ENCODE results near the gene GPX8.

Gene GPX8

GRCh38 chr5:55173687-55174230 lies 13.8 kb downstream of the GPX8 start:
- DNase-seq (ENCODE audit: low read depth) = no peak
- Histone ChIP-seq H3K9me3 (ENCODE audit: control insufficient read depth, low read length) (no peaks in the 10 kb centered on the region), H3K36me3 (ENCODE audit: control insufficient read depth, insufficient read depth, low read length, severe bottlenecking) (no peaks in the 10 kb centered on the region), H3K4me1 (ENCODE audit: control insufficient read depth, insufficient read depth, low read length) (peaks cover 20% of the 10 kb centered on the region), H3K4me3 (ENCODE audit: low read length) (peak overlapping the region; percentile 86), H3K27me3 (replicated peaks; ENCODE audit: control insufficient read depth, insufficient read depth, low read length) (peaks cover 45% of the 10 kb centered on the region), H3K9ac (ENCODE audit: low read length) (peak overlapping the region; percentile 76)

GRCh38 chr5:55175781-55176175 lies 15.8 kb downstream of the GPX8 start:
- H3K4me3 ChIP-seq (ENCODE audit: low read length) = peak overlapping the region; percentile 72
- H3K4me1 ChIP-seq (ENCODE audit: control insufficient read depth, insufficient read depth, low read length) = peaks cover 20% of the 10 kb centered on the region
- H3K9me3 ChIP-seq (ENCODE audit: control insufficient read depth, low read length) = no peaks in the 10 kb centered on the region
- no peak overlapping the region for H3K9ac ChIP-seq (ENCODE audit: low read length)
- H3K27me3 ChIP-seq (replicated peaks; ENCODE audit: control insufficient read depth, insufficient read depth, low read length) = peaks cover 49% of the 10 kb centered on the region
- no peak for DNase-seq (ENCODE audit: low read depth)
- H3K36me3 ChIP-seq (ENCODE audit: control insufficient read depth, insufficient read depth, low read length, severe bottlenecking) = no peaks in the 10 kb centered on the region

GRCh38 chr5:55176176-55176818 lies 16.3 kb downstream of the GPX8 start:
- Histone ChIP-seq H3K36me3 (ENCODE audit: control insufficient read depth, insufficient read depth, low read length, severe bottlenecking) (no peaks in the 10 kb centered on the region), H3K4me1 (ENCODE audit: control insufficient read depth, insufficient read depth, low read length) (peaks cover 20% of the 10 kb centered on the region), H3K27me3 (replicated peaks; ENCODE audit: control insufficient read depth, insufficient read depth, low read length) (peaks cover 53% of the 10 kb centered on the region), H3K4me3 (ENCODE audit: low read length) (peak overlapping the region; percentile 72), H3K9me3 (ENCODE audit: control insufficient read depth, low read length) (no peaks in the 10 kb centered on the region), H3K9ac (ENCODE audit: low read length) (no peak overlapping the region)
- DNase-seq (ENCODE audit: low read depth) = peak; percentile 59

GRCh38 chr5:55177078-55177477 lies 17.1 kb downstream of the GPX8 start:
- no peak for DNase-seq (ENCODE audit: low read depth)
- Histone ChIP-seq H3K9me3 (ENCODE audit: control insufficient read depth, low read length) (no peaks in the 10 kb centered on the region), H3K4me1 (ENCODE audit: control insufficient read depth, insufficient read depth, low read length) (peaks cover 20% of the 10 kb centered on the region), H3K4me3 (ENCODE audit: low read length) (no peak overlapping the region), H3K9ac (ENCODE audit: low read length) (no peak overlapping the region), H3K36me3 (ENCODE audit: control insufficient read depth, insufficient read depth, low read length, severe bottlenecking) (no peaks in the 10 kb centered on the region), H3K27me3 (replicated peaks; ENCODE audit: control insufficient read depth, insufficient read depth, low read length) (peaks cover 60% of the 10 kb centered on the region)

- no peak overlapping the region for H3K4me3 ChIP-seq (ENCODE audit: low read length)
- peaks cover 5% of the 10 kb centered on the region for H3K9me3 ChIP-seq (ENCODE audit: control insufficient read depth, low read length)
- no peak overlapping the region for H3K9ac ChIP-seq (ENCODE audit: low read length)
- H3K36me3 ChIP-seq (ENCODE audit: control insufficient read depth, insufficient read depth, low read length, severe bottlenecking) = no peaks in the 10 kb centered on the region
- H3K27me3 ChIP-seq (replicated peaks; ENCODE audit: control insufficient read depth, insufficient read depth, low read length) = peaks cover 55% of the 10 kb centered on the region
- peaks cover 9% of the 10 kb centered on the region for H3K4me1 ChIP-seq (ENCODE audit: control insufficient read depth, insufficient read depth, low read length)
- no peak for DNase-seq (ENCODE audit: low read depth)
Observed at GRCh38 chr5:55180016-55180415, 20.0 kb downstream of the GPX8 start.

- Histone ChIP-seq H3K9ac (ENCODE audit: low read length) (no peak overlapping the region), H3K4me3 (ENCODE audit: low read length) (no peak overlapping the region), H3K9me3 (ENCODE audit: control insufficient read depth, low read length) (peaks cover 5% of the 10 kb centered on the region), H3K36me3 (ENCODE audit: control insufficient read depth, insufficient read depth, low read length, severe bottlenecking) (no peaks in the 10 kb centered on the region), H3K4me1 (ENCODE audit: control insufficient read depth, insufficient read depth, low read length) (no peaks in the 10 kb centered on the region), H3K27me3 (replicated peaks; ENCODE audit: control insufficient read depth, insufficient read depth, low read length) (peaks cover 39% of the 10 kb centered on the region)
- DNase-seq (ENCODE audit: low read depth) = peak; percentile 13
Observed at GRCh38 chr5:55187370-55187769, 27.4 kb downstream of the GPX8 start.

GRCh38 chr5:55188656-55189540 lies 28.9 kb downstream of the GPX8 start:
- H3K4me1 ChIP-seq (ENCODE audit: control insufficient read depth, insufficient read depth, low read length) = no peaks in the 10 kb centered on the region
- no peaks in the 10 kb centered on the region for H3K36me3 ChIP-seq (ENCODE audit: control insufficient read depth, insufficient read depth, low read length, severe bottlenecking)

GRCh38 chr5:55191165-55191564 lies 31.2 kb downstream of the GPX8 start:
- H3K9ac ChIP-seq (ENCODE audit: low read length) = no peak overlapping the region
- no peak overlapping the region for H3K4me3 ChIP-seq (ENCODE audit: low read length)
- H3K27me3 ChIP-seq (replicated peaks; ENCODE audit: control insufficient read depth, insufficient read depth, low read length) = peaks cover 36% of the 10 kb centered on the region
- H3K9me3 ChIP-seq (ENCODE audit: control insufficient read depth, low read length) = no peaks in the 10 kb centered on the region
- DNase-seq (ENCODE audit: low read depth) = no peak
- no peaks in the 10 kb centered on the region for H3K36me3 ChIP-seq (ENCODE audit: control insufficient read depth, insufficient read depth, low read length, severe bottlenecking)
- no peaks in the 10 kb centered on the region for H3K4me1 ChIP-seq (ENCODE audit: control insufficient read depth, insufficient read depth, low read length)

More at GRCh38 chr5:55188656-55189540, 28.9 kb downstream of the GPX8 start:
- no peak for DNase-seq (ENCODE audit: low read depth)
- H3K27me3 ChIP-seq (replicated peaks; ENCODE audit: control insufficient read depth, insufficient read depth, low read length) = peaks cover 46% of the 10 kb centered on the region
- H3K9me3 ChIP-seq (ENCODE audit: control insufficient read depth, low read length) = no peaks in the 10 kb centered on the region
- H3K4me3 ChIP-seq (ENCODE audit: low read length) = no peak overlapping the region
- no peak overlapping the region for H3K9ac ChIP-seq (ENCODE audit: low read length)

GRCh38 chr5:55205001-55205400 lies 45.0 kb downstream of the GPX8 start:
- no peak overlapping the region for H3K4me3 ChIP-seq (ENCODE audit: low read length)
- no peak overlapping the region for H3K9ac ChIP-seq (ENCODE audit: low read length)
- no peak for DNase-seq (ENCODE audit: low read depth)
- no peaks in the 10 kb centered on the region for H3K36me3 ChIP-seq (ENCODE audit: control insufficient read depth, insufficient read depth, low read length, severe bottlenecking)
- peaks cover 18% of the 10 kb centered on the region for H3K27me3 ChIP-seq (replicated peaks; ENCODE audit: control insufficient read depth, insufficient read depth, low read length)
- H3K4me1 ChIP-seq (ENCODE audit: control insufficient read depth, insufficient read depth, low read length) = no peaks in the 10 kb centered on the region
- no peaks in the 10 kb centered on the region for H3K9me3 ChIP-seq (ENCODE audit: control insufficient read depth, low read length)

GRCh38 chr5:55211184-55211874 lies 51.4 kb downstream of the GPX8 start:
- H3K4me3 ChIP-seq (ENCODE audit: low read length) = no peak overlapping the region

More at GRCh38 chr5:55211184-55211874, 51.4 kb downstream of the GPX8 start:
- H3K4me1 ChIP-seq (ENCODE audit: control insufficient read depth, insufficient read depth, low read length) = no peaks in the 10 kb centered on the region
- no peaks in the 10 kb centered on the region for H3K9me3 ChIP-seq (ENCODE audit: control insufficient read depth, low read length)
- peaks cover 19% of the 10 kb centered on the region for H3K27me3 ChIP-seq (replicated peaks; ENCODE audit: control insufficient read depth, insufficient read depth, low read length)
- H3K36me3 ChIP-seq (ENCODE audit: control insufficient read depth, insufficient read depth, low read length, severe bottlenecking) = no peaks in the 10 kb centered on the region
- no peak overlapping the region for H3K9ac ChIP-seq (ENCODE audit: low read length)
- DNase-seq (ENCODE audit: low read depth) = no peak

Measured in adipocyte (in vitro differentiated cells).